CD4-positive, alpha-beta T cell treated with Interleukin-2 at 100 ng/mL for 4 hours (primary cell): ENCODE results near the gene ITGA4.

Source experiments
- DNase-seq: peaks from one replicate; pipeline ENCODE4 v3.0.0-alpha.2; 2020; ENCODE audit warnings: low spot score

ITGA4 gene

DNA sequence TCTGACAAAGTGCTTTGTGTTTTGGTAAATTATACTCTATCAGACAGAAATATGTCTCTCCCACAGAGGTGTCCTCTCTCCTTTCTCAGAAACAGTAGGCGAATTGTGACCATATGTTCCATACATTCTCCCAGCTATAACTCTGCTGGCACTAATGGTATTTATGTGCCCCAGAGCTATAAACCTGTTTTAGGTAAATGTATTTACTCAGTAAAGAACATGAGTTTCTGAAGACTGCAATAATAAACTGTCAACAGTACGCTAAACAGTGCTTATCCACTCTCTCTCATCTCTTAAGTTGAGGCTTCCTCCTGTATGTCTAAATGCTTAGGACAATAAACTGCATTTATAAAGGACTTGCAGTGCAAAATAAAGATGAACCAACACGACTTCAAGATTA lies 58.5 kb downstream of the ITGA4 start:
- no peak for DNase-seq

DNA sequence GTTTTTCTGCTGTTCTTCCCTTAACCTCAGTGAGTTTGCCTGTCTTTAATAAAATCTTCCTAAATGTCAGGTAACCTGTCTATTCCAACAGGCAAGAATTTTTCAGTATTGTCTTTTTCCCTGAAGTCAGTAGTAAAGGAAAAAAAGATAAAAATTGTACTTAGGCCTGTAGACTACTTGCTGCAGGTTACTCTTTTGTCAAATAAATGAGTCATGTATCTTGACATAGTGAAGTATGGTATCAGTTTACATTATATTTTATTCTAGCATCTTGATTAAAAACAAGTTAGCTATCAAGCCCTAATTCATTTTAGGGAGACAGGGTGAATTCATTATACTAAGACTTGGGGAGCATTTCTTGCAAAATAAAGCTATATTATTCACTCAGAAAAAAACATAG lies 59.8 kb downstream of the ITGA4 start:
- DNase-seq: no peak

DNA sequence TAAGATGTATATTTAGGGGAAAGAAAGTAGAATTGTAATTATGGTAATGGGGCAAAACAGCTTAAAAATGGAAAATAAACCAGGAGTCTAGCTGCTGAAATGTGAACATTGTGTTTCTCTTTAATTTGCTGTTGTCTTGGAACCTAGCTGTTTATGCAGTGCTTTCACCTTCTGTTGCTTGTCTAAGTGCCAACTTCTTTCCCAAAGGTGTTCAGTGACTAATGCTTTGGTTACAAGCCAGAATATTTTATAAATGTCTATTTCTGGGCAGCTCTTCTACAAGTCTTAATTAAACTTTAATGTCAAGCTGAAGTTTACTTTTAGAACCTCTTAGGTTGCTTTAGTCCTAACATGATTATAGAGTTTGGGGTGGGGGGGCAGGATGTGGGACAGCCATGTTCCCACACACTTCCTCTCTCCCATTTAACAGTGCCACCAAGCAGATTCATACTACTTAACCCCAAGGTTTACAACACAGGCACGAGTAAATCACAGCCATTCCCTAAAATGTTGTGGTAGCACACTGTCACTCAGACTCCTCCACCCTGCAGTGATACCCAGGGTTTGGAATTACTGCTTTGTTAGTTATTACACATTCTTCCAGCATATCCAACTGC lies 60.6 kb downstream of the ITGA4 start:
- DNase-seq: peak; percentile 17

DNA sequence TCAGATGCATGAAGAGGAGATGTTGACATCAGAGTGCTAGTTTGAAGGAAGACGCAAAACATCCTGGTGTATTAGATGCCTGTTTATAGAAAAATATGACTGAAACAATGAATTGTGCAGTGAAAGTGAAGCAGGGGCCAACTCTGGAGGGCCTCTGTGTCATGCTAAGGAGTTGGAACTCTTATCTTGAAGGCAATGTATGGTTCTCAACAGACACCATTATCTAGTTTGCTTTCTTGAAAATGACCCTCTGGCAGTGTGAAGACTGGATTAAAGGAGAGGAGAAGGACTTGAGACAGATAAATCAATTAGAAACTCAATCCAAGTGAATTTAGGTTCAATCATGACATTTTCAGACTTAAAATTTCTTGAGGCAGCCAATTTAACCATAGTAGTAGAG lies 63.1 kb downstream of the ITGA4 start:
- DNase-seq: no peak

DNA sequence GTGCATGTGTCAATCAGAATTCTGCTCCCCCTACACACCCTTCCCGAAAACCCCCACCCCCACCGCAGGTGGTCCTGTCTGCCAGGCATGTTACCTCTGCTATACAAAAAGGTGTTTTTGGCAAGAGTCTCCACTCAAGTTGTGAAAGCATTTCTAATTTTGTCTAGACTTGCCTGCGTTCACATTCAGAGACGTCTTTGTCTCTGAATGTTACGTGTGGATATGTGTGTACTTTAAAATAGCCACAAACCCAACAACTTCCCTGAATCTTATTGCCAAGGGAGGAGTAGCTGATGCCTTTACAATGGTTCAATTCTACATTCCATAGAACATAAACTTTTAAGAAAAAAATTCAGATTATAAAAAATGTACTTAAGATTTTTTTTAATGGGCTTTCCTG lies 66.6 kb downstream of the ITGA4 start:
- no peak for DNase-seq

DNA sequence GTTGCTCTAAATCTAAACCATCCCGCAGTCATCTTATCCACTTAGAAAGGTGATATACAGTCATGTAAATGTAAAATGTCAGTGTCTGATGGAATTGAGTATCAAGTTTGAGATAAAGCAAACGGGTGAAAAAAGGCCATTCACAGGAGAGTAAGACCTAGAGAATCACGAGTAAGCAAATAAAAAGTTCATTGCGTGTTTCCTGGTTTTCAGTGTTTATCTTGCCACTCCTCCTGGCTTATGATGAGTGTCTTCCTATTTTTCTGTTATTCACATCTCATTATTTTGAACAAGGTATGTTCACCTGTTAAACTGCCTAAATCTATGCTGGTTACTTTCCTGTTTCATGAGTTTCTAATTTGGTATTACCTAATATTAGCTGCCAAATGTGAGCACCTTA lies 68.8 kb downstream of the ITGA4 start:
- no peak for DNase-seq

DNA sequence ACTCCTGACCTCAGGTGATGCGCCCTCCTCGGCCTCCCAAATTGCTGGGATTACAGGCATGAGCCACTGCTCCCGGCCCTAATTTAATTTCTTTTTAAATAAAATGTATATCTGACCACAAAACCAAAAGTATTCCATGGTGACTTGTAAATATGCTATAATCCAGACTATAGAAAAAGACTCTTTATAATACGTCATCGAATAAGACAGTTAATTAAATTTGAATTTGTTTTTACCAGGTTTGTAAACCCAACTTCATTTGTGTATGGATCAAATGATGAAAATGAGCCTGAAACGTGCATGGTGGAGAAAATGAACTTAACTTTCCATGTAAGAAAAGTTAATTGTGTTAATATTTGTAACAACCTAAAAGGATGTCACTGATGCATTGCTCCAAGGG lies 69.9 kb downstream of the ITGA4 start:
- DNase-seq: no peak

DNA sequence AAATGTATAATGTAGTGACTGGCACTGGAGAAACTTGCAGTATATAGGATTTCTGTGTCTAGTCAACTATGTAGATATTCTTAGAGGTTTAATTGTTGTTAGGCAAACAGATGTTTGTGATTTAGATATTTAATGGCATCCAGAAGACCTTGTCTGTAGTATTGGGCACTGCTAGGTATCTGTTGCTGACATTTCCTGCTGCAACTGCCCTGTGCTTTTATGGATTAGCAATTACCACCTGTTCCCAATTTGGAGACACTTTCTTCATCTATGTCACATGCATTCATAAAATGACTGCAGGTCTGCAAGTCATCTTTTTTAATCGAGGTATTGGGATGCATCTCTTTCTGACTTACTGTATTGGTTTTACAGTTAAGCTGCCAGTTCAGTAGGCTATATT lies 71.3 kb downstream of the ITGA4 start:
- no peak for DNase-seq

DNA sequence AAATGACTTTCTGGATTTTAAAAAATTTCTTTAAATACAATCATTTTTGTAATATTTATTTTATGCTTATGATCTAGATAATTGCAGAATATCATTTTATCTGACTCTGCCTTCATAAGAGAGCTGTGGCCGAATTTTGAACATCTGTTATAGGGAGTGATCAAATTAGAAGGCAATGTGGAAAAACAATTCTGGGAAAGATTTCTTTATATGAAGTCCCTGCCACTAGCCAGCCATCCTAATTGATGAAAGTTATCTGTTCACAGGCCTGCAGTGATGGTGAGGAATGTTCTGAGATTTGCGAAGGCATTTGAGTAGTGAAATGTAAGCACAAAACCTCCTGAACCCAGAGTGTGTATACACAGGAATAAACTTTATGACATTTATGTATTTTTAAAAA lies 79.5 kb downstream of the ITGA4 start:
- no peak for DNase-seq

DNA sequence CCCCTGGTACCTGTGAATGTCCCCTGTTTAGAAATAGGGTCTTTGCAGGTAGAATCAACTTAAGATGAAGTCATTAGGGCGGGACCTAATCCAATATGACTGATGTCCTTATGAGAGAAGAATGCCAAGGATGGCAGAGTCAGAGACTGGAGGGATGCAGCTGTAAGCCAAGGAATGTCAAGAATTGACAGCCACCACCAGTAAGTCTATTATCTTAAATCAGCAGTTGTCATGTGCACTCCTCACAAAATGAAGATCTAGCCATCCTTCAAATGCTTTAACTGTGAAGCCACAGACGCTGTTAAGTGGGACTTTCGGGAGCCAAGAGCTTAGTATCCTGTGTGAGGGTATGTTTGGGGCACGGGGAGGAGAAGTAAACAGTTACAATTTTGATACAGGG lies 83.2 kb downstream of the ITGA4 start:
- DNase-seq: no peak

DNA sequence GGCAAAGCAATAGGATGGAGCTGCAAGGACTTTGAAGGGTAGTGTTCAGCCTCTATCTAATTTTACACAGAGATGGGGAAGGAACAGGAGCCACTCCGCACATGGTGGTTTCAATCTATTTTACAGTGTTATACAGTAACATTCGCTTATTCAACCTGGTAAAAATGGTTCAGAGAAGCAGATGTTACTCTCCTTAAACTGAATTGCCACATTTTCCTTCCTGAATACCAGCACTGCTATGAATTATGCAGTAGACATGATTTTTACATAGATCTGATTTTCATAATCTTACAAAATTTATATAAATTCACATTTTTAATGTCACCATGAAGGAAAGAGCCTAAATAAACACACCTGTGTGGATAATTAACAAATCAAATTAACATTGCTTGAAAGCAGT lies 85.0 kb downstream of the ITGA4 start:
- no peak for DNase-seq

DNA sequence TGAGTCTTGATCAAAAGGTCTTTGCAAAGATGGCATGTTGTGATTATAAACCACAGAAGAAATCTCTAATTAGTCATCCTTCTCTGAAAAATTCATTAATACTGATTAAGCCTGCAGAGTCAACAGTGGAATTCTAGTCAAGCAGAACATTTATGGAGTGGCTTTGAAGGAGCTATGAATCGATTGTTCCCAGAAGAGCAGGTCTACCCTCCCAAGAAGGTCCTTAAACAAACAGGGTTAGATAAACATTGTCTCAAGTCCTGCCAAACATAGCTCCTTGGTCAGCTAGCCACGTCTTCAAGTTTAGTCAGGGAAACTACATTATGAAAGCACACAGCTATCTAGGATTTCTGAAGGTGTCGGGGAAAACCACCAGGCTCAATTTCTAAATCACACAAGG lies 88.9 kb downstream of the ITGA4 start:
- peak; percentile 29 for DNase-seq

DNA sequence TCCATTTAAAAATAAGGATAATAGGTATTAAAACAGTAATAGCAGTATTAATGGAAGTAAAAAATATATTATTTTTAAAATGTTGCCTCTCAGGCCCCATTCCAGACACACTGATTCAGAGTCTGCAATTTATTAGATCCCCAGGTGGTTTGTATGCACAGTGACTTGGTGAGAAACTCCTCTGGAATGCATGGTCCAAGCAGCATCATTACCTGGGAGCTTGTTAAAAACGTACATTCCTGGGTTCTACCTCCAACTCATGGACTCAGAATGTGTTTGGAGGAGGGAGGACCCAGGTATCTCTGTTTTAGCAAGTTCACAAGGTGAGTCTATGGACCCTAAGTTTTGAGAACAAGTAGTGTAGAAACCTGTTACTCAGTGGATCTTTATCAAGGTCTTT lies 95.6 kb downstream of the ITGA4 start:
- no peak for DNase-seq

DNA sequence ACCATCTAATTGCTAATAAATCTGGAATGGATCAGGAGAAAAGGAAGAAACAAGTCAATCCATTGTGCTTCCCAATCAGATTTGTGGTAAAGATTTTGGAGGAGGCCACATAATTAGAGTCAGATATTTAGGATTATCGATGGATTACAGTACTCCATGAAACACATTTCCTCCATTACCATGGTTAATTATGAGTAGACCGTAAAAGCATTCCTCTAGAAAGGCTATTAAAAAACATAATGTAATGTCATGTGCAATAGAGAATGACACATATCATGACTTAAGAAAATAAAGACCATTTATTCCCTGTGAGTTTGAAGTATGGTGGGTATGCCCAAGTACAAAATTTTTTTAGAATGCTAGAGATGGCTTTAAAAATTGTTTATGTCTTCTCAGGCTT lies 96.1 kb downstream of the ITGA4 start:
- DNase-seq: no peak

DNA sequence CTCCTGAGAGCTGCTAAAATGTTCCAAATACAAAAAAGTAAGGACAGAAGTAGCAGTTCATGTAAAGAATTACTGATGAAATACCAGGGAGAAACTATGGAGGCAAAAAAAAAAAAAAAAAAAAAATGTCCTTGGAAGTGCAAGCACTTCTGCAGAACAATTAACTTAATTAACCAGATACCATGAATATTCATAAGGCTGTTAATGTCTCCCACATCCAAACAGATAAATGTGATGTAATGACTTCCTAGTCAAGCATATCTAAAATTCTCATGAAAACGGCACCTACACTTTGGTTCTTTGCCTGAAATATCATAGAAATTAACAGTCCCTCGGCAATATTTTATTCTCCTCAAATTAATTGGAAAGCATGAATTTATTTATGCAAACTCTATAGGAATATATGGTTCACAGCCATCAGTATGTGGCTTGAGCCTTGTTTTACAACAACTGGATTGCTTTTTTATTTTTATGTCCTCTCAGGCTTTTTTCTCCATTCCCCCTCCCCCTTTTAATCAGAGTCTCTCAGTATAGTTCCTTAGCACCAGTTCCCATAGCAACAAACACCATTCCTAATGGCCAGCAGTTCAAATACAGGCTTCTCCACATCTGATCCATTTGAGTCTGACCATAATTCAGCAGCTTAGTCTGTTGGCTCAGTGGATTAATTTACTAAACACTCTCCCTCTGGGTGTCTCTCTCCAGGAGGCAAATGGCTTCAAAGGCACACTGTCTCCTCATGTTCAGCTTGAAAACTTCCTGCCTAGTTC lies 97.1 kb downstream of the ITGA4 start:
- no peak for DNase-seq

DNA sequence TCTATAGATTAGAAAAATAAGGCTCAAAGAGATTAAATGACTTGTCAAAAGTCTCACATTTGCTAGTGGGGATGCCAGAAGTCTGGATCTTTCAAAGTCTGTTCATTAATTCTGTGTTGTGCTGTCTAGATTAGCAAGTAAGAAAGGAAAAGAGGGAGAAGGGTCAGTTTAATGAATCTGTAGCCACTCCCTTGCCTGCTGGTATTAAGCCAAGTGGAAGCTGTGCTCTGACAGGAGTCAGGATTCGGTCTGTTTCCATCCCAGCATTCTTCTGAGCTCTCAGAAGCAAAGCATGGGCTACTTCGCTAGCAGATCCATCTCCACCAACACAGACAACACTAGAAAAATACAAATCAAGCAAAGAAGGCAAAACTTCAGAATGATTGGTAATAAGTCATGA lies 101.2 kb downstream of the ITGA4 start:
- DNase-seq: no peak

DNA sequence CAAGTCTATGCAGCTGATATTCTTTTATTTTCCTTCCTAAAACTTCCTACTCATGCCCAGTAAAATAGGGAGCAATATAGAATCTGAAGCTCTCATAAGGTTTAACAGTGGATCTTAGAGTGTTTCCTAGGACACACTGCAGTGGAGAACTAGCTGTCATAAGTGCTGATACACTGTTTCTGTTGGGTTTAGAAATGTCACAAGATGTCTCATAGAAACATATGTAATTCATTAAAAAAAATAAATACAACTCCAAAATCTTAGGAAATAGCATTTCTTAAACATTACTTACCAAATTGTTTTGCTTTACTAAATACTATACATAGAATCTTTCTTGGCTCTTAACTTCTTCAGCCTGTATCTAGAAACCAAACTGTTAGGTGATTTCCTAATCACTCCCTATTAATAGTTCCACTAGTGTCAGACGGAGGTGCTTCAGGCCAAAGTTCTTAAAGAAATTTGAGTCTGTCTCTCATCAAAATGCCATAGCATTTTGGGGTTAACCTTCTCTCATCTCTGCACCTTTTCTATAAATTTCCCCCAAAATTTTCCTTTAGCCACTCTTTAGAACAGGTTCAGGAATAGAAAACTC lies 106.0 kb downstream of the ITGA4 start:
- no peak for DNase-seq

DNA sequence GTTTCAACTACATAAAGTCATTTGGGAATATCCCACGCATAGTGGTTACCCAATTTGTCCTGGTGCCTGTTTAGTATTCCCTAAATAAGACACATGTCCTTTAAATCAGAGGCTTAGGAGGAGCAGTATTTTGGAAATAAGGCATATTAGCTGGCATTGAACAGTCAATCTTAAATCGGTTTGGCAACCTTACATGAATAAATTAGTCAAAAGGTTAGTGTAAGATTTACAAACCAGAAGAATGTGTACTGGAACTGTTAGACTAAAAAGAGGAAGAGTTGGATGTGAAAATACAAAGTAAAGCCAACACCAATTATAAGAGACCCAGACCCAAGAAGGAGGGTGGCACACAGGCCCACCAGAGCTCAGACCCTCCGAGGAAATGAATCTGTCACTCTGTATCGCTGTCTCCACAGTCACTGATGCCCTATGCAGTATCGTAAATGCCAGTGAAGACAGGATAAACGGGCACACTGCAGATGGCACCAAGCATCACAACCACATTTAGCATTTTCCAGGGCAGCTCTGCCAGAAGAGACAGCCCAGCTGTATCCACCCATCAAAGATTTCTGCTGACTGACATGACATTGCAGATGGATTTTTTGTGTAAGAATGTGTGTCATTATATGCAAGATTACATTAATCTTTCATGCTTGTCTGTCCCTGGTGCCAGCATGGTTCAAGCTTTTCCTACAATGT lies 109.3 kb downstream of the ITGA4 start:
- DNase-seq: no peak

DNA sequence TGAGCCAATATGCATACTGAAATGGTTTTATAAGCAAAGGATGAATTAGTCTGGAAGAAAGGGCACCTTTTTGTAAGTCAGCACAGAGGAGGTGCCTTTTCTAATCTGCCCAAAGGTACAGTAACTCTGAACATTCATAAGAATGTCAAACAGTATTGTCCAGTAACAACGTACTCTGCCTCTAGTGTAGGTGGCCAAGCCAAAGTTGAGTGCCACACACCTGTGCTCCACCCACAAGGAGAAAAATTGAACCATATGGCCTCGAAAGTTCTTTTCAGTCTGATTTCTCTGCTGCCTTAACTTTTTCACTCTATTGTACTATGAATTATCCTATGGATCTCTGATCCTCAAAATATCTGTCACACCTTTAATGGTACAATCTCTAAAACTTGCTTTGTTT lies 112.9 kb downstream of the ITGA4 start:
- no peak for DNase-seq

DNA sequence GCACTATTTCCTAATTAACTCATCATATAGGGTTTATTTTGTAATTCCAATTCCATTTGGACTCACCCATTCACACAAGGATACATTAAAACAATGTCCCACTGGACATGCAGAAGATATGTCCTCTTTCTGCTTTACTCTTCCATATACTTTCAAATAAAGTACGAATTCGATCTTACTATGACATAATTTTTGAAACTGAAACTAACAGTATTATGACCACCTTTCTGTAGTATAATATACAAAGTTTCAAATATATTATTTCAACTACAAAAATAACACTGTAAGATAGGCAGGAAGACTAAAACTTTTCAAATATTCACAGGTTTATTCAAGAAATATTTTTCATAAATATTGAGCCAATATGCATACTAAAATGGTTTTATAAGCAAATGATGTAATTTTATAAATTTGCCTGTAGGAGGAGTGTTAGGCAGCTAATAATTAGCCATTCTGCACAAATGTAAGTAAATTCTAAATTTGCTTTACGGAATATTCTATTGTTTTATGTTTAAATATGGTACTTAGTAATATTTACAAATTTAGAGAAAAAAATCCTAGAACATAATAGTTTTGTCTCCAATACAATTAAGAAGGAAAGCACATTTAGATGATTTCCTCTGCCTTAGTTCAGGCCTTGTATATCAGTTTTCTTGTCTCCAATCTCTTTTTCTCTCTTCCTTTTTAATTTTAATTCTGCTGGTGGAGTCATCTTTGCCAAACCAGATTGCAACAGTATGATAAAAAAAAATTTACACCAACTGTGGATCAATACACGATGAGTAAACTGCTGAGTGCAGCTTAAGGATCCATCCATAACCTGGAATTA lies 113.9 kb downstream of the ITGA4 start:
- no peak for DNase-seq

DNA sequence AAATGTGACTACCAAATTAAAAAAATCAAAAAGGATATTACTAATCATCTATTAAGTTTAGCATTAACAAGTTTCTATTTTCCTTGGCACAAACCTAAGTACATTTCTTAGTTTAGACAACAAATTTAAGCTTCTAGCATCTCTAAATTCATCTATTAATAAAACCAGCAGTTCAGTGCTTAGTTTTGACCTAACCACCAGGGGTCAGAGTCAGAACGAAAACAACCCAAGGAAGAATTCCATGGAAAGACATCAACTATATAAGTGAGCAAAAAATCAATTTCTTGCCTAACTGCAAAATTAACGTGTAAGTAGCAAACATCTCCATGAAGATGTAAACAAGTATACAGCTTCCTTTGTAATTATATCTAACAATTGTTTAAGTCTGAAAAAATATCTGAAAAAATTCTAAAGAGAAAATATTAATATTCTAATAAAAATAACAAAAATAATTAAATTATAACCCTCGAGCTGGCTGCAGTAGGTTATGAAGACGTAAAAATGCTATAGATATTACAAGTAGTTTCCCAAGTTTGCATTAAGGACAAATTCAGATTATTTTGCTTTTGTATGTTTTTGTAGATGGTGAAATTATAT lies 116.1 kb downstream of the ITGA4 start:
- no peak for DNase-seq

DNA sequence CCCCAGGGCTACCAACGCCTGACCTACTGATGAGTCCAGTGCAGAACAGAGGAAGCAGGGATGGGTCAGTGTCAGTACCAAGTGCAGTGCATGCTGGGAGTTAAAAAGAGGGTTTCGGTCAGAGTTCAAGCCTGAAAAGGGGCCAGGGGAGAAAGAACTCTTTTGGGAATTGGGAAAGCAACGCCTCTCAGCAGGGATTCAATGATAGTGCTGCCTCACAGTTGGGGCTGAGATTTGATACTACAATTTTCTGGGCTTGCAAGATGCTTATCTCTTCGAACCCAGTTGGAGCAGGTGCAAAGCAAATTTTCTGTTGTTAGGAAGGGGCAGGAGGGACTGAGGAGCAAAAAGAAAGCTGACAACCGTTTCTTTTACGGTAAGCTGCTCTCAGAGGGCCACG lies 117.1 kb downstream of the ITGA4 start:
- no peak for DNase-seq
